Activated CD8-positive, alpha-beta memory T cell treated with anti-CD3 and anti-CD28 coated beads for 24 hours (primary cell): Measurements from ENCODE around the gene HRH2.
A peak's percentile ranks its signal among the peaks of the same experiment; 100 is the strongest.
"Not testable (repeated sequence)": the region's sequence is repeated elsewhere in the genome, so short reads cannot be mapped to it uniquely, and the experiment has no call there.

Experiments used
- DNase-seq: peaks from one replicate; pipeline ENCODE4 v3.0.0-alpha.2; 2020

Gene HRH2

DNA sequence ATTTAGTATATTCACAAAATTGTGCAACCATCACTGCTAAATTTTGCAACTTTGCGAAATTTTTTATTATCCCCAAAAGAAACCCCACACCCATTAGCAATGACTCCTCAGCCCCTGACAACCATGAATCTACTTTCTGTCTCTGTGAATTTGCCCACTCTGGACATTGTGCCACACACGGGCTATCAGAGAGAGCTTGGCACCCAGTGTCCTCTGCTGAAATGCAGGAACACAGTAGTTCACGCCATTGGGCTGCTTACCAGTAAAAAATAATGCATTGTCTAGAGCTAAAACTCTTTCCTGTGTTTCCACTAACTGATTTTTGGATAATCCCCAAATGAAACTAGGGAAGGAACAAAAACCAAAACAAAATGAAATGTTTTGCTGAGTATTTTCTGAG, 60.0 kb downstream of the HRH2 start:
- no peak for DNase-seq

DNA sequence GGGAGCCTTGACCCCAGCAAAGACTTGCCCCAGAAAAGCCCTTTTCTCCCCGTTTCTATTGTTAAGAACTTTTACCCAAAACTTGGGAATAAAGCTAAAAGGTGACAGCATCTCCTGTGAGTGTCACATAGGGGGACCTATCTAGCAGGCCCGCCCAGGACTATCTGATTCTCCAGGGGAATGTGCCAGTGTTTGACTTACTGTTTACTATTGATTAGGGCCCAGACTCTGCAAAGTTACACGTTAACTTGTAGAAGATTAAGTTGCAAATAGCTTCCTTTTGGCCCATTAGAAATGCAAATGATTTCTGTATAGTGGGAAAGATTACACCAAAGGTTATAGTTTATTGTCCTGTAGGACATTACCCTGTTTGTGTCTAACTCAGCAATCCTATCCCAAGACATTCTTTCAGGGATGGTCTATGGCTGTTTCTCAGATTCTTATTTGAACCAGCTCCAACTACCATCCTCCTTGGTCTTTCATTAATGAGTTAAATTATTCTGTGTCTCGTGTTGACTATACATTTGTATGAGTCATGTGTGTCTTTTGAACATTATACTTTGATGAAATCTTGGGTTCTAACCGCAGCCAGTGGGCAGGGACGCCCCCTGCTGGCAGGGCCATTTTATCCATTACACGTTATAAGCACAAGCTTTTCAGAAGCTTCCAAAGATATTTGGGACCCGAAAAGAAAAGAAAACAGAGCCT, 60.7 kb downstream of the HRH2 start:
- DNase-seq: peak; percentile 83

DNA sequence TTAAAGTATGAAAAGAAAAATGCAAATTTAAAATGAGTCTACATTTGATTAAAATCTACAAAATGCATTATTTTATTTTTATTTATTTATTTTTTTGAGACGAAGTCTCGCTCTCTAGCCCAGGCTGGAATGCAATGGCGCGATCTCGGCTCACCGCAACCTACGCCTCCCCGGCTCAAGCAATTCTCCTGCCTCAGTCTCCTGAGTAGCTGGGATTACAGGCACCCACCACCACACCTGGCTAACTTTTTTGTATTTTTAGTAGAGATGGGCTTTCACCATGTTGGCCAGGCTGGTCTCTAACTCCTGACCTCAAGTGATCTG, 61.2 kb downstream of the HRH2 start:
- DNase-seq: not testable (repeated sequence)

DNA sequence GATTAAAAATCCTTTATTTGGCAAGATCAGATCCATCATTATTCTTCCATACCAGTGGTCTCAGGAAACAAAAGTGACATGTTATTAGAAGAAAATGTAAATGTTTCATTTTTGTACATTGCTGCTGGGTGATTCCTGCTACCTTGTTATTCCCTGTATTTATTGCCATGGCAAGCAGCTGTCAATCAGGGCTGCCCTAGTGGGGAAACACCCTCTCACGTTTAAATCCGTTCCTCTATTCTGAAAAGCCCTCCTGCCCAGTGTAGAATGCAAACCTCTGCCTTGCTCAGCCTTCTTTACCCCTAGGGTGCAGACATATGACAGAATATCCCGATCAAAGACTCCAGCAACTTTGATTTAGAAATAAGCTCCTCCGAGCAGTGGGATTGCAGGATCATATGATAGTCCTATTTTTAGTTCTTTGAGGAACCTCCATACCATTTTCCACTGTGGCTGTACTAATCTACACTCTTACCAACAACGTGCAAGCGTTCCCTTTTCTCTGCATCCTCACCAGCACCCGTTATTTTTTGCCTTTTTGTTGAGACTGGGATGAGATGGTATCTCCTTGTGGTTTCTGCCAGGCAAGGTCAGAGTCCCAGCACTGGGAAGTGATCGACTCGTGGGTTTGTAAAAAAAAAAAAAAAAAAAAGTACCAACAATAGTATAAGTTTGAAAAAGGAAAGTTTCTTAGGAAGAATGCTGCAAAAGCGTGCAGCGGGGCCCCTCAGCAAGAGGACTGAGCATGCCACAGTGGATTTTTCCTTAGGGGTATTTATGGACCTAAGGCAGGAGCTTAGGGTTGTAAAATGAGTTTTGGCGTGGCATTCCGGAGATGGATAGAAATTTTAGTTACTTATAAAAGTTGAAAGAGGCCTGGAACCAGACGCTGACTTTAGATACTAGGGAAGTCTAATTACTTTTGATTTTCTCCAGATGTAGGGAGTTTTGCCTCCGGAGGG, 66.7 kb downstream of the HRH2 start:
- DNase-seq: no peak

DNA sequence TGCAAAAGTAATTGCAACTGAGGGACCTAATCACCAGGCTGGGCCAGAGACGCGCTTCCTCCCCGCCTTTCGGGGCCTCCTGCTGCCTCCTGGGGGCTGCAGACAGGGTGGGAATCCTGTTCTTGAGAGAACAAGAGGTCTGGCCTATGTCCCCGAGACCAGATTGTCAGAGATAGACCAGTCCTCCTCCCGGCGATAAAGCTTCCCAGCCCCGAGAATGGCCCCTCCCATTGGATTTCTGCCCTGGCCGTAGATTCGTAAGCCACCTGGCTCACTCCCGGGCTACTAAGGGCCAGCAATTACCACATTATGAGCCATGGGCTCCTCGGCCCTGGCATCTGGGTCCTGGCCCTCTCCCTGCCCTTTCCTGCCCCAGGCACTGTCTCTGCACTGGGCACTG, 70.4 kb downstream of the HRH2 start:
- DNase-seq: no peak

DNA sequence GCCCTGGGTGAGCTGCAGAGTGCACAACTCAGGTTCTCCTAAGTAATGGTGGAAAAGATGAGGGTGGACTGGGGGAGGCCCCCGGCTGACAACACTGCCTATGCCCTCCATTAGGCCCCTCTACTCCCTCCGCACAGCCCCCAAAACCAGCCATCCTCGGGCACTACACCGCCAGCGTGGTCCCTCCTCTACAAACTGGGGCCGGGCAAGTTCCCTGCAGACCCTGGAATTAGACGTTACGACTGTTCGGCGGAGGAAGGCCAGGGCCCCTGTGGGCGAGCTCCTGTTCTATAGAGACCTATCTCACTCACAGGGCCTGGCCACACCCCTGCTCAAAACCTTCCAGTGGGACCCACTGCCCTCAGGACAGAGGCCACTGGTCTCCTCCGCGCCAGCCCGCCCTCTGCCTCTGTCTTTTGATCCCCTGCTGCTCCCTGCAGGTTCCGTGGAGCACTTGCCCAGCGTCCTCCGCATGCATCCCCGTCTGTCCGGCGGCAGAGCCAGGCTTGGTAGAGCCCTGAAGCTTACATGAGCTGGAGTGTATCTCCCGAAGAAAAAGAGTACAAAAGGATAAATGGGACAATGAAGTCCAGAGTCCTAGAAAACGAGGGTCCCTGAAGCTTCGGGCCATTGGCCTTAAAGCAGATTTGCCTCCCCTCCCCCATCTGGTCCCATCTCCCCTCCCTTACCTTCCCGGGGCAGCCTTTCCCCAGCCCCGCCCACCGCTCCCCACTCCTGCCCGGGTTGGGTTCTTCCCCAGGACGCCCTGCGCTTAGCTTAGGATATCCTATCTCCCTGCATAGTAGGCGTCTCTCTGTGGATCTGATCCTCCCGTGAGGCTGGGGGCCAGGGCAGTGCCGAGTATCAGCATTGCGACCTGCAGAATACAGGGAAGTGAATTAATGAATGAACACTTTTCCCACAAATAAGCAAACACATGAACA, 71.3 kb downstream of the HRH2 start:
- DNase-seq: no peak

DNA sequence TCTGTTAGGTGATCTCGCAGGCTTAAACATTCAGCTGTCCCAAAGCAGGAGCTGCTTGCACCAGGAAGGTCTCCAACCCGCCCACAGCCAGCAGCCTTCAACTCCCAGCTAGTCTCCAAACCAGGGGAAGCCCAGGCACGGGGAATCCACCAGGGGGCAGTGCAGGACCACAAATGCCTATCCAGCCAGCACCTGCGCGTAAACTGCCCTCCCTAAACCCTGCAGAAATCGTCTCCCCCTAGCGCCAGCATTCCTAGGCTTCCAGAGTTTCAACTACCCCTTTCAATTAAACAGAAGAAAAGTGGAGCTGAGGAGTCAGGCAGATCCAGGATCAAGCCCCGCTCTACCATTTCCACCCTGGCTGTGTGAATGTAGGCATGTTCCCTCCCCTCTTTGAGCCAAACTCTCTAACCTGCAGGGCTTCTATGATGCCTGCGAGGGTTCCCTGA, 72.0 kb downstream of the HRH2 start:
- DNase-seq: peak; percentile 99

DNA sequence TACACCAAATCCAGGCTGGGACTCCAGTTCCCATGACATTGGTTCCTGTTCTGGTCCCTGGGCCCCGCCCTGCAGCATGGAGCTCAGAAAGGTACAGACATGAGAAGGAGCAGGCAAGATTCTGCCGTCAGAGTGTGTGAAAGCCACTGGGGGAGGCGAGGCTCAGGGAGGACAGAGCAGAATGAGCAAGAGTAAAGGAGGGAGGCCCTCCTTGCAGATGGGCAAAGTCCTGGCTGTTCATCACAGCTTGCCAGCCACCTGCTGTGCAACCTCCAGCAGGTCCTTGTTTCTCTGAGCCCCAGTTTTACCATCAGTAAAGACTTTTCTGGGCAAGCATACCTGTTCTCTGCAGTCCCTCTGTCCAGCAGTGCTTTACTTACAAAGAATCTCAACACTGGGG, 73.3 kb downstream of the HRH2 start:
- no peak for DNase-seq

DNA sequence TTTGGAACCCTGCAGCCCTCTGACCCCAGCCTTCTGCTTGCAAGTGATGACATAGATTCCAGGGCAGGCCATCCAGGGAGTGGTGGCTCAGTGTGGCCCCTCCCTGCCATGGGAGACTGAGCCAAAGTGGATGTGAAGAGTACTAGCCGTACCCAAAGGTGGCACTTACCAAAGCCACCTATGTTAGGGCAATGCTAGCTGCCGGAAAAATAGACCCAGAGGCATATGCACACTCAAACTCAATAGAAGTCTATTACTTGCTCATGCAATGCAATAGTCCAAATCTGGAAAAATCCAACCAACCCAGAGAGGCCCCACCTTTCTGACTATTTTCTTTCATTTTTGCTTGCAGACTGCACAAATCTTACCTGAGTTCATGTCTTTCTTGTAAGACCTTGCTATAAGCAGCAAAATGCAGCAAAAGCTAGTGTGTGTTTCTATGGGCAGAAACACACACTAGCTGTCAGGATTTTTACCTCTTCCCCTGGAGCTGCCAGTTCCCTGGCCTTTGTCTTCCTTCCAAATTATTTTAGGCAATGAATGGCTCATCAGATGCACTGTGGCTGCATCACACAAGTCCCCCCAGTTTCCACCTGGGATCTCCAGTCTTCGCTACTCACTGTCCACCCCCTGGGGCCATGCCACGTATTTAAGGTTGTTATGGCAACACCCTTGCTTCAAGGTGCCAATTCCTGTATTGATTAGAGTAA, 74.0 kb downstream of the HRH2 start:
- no peak for DNase-seq

DNA sequence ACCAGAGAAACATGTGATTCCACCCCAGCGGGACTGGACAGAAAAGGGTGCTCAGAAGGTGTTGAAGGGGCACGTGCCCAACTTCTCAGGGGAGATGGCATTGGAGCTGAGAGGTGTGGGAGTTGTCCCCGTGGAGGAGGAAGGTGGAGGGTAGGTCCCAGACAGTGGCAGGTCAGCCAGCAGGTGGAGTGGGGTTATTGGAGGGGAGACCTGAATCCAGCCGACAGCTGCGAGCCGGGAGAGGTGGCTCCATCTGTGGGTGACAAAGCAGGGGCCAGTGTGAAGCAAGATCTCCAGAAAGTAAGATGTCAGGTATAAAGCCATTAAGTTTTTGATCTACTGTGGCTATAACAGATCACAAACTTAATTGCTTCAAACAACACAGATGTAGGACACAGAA, 75.1 kb downstream of the HRH2 start:
- no peak for DNase-seq

DNA sequence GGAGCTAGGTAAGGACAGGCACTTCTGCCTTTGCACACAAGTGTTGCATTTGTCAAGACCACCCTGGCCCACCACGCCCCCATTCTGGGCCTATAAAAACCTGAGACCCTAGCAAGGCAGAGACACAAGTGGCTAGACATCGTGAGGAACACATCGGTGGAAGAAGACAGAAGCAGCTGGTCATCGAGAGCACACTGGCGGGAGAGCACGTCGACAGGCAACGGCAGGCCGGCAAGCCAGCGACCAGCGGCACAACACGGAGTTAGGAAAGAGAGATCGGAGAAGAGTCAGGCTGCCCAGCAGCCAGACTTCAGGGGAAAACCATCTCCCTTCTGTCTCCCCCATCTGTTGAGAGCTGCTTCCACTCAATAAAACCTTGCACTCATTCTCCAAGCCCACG, 76.1 kb downstream of the HRH2 start:
- no peak for DNase-seq

DNA sequence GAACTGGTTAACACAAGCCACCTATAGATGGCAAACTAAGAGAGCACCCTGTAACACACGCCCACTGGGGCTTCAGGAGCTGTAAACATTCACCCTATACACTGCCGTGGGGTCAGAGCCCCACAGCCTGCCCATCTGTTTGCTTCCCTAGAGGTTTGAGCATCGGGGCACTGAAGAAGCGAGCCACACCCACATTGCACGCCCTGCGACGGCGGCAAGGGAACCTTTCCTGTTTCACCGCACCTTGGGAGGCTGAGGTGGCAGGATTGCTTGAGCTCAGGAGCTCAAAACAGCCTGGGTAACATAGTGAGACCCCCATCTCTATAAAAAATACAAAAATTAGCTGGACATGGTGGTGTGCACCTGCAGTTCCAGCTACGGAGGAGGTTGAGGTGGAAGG, 76.6 kb downstream of the HRH2 start:
- no peak for DNase-seq

DNA sequence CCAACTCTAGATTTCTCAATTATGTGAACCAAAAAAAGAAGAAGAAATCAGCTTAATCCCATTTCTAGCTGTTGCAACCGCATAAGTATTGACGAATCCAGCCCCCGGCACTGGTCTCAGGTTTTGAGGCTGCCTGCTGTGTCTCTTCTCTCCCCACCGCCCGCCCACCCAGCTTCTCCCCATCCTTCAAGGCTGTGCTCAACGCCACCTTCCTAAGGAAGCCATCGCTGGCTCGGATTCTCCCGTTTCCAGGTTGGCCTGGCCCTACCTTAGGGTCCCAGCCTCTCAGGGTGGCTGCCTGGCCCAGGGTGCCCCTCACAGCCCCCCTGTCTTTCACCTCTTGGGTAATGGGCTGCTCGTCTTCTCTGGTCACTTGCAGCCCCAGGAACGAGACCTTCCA, 77.8 kb downstream of the HRH2 start:
- DNase-seq: no peak

DNA sequence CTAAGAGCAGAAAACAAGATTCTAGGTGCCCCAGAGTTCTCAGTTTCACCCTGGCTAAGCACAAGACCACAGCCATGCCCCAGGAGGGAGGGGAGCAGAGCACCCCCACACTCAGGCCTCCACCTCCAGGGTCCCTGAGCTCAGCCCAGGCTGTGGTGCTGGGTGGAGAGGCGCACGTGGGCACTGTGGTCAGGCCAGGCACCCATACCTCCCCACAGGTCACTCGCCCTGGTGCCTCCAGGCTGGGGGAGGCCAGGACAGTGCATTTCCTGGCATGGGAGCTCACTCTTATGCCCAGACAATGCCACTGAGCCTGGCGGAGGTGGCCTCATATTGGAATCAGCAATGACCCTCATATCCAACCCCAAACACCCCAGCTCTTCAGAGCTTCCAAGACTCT, 78.8 kb downstream of the HRH2 start:
- no peak for DNase-seq

DNA sequence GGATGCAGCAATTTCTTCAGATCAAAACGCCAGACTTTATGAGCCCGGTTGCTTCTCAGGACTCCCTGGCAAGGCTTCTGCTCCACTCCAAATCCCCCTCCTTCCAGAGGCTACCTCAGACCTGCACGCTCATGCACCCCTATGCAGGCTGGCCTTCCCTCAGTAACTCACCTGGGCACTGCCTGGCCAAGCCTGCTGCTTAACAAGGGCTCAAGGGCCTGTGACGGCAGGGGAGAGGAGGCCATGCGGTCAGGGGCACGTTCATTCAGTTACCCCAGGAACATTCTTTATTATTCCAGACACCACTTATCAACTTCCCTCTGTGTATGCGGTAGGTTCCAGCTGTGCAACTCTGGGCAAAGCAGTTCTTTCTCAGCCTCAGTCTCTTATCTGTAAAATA, 79.6 kb downstream of the HRH2 start:
- DNase-seq: no peak

DNA sequence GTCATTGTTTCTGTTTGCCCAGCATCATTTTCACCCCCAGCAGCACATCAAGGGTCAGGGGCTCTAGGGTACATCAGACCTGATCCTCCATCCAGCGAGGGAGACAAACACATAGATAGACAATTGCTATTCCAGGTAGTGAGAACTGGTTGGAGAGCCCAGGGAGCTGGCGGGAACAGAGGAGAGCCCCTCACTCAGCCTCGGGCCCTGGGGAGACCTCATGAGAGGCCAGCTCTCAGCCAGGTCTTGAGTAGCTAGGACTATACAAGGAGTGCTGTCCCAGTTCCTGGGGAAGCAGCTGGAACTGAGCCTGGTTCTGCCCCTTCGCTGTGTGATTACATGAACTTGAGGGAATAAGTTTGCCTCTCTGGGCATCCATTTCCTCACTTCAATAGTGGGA, 80.3 kb downstream of the HRH2 start:
- no peak for DNase-seq

DNA sequence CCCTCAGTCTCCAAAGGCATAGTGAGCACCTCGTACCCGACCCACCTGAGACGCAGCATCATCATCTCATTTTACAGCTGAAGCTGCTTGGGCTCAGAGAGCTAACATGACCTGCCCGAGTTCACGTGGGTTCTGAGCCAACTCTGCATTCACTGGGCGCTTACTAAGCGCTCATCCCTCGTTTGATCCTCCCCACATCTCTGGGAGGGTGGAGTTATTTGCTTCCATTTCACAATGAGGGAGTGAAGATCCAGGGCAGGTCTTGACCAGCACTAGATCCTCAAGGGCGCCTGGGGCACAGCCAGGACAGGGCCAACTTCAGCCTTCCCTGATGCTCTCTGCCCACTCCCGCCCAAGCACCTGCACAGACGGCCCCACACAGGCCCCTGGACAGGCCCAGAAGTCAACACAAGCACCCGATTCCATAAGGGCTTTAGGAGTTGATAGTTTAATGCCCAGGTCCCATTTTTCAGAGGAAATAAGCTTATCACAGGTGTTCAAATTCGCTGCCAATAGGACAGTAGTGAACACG, 80.8 kb downstream of the HRH2 start:
- peak; percentile 47 for DNase-seq

DNA sequence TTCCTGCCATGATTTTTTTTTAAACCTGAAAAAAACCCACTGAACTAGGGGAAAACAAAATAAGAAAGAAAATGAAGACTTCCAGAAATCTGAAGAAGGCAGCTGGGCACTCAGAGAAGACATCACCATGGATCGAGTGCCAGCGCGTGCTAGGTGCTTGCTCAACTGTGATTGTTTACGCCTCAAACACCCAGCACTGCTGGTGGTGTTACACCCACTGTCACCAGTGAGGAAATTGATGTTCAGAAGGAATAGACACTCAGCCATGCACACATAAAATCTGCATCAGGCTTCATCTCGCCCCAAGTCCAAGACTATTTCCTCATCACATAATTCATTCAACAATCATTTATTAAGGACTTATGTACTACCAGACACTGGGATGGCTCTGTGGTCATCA, 82.1 kb downstream of the HRH2 start:
- no peak for DNase-seq

DNA sequence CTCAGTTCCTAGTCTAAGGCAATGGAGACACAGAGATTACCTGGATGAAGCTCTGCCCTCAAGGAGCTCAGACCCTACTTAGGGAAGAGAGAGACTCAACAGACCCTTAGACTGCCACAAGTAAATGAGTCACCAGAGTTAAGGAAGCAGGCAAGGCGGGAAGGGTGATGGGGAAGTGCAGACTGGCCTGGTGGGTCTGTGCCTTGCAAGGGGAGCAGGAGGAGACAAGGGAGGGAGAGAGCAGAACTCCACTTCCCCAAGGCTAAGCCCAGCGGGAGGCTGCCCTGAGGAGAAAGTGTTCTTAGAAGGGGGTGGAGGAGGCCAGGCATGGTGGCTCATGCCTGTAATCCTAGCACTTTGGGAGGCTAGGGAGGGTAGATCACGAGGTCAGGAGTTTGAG, 83.7 kb downstream of the HRH2 start:
- DNase-seq: peak; percentile 33

DNA sequence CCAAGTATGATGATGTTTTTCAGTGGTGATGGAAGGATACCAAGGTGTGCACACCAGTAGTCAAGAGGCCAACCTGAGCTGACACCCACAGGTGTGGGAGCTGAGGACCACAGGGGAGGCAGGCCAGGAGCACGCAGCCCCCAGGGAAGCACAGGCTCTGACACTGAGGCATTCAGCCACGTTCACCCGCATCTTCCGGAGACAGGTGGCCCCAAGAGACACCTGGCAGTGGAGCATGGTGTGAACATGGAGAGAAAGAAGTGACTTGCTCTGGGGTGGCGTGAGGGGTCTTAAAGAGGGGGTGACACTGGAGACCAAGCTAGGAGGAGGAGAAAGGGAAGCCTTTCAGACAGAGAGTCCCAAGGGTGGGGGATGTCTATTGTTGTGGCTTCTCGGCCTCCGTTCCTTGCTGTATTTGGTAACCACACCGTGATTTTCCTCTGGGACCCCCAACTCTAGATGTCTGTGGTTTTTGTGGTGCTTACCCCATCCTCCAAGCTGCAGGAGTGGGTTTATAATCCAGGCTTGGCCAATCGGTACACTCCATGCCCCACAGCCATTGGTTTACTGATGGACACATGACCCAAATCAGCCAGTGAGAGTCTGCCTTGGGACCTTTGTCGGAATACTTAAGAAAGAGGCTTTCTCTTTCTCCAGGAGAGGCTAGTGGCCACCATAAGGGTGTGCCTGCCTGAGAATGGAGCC, 84.6 kb downstream of the HRH2 start:
- peak; percentile 47 for DNase-seq

DNA sequence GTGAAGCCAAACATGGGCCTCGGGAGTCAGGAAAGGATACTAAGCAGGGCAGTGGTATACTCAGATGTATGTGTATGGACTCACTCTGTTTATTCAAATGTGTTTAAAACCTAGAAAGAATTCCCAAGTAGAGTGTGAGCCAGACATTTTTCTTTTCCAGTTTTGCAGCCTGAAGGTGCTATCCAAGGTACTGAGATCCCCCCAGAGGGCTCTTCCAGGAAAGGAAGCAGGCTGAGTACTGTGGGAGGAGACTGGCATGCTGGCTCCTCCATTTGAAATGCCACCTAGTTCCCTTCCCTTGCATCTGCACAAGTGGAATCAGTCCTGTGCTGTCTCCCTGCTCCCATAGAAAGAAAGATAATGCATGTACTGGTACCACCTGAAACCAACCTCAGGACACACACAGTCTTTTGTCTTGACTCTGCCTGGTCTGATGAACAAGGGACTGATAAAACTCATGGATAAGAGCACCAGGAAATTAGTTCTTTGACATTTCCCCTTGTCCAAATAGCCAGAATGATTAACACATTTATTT, 85.9 kb downstream of the HRH2 start:
- peak; percentile 37 for DNase-seq
